IPS-15b (cell line): ENCODE data around the gene HLA-C.
"Not testable (repeated sequence)": the region's sequence is repeated elsewhere in the genome, so short reads cannot be mapped to it uniquely, and the experiment has no call there.

Experiments used
- H3K27me3 ChIP-seq: one replicate; pipeline ENCODE4 v1.6.1; 2013; ENCODE audit warnings: low read length; ENCODE audit not compliant: control insufficient read depth, insufficient read depth
- H3K36me3 ChIP-seq: one replicate; pipeline ENCODE4 v1.6.1; 2013; ENCODE audit warnings: low read length; ENCODE audit not compliant: control insufficient read depth, insufficient read depth
- H3K4me1 ChIP-seq: one replicate; pipeline ENCODE4 v1.6.1; 2013; ENCODE audit warnings: mild to moderate bottlenecking, low read length; ENCODE audit not compliant: control insufficient read depth, insufficient read depth
- H3K4me3 ChIP-seq: one replicate; pipeline ENCODE4 v1.5.1; 2013; ENCODE audit warnings: low read depth, low read length
- H3K9ac ChIP-seq: one replicate; pipeline ENCODE4 v1.6.1; 2013; ENCODE audit warnings: low read depth, mild to moderate bottlenecking, low read length
- H3K9me3 ChIP-seq: one replicate; pipeline ENCODE4 v1.6.1; 2013; ENCODE audit warnings: mild to moderate bottlenecking, low read length; ENCODE audit not compliant: control insufficient read depth, insufficient read depth

The HLA-C gene

GRCh38 chr6:31268369-31268765, 3.5 kb downstream of the HLA-C start:
- Histone ChIP-seq H3K9me3 (no peaks in the 10 kb centered on the region), H3K27me3 (peaks cover 14% of the 10 kb centered on the region), H3K9ac (no peak overlapping the region), H3K36me3 (peaks cover 15% of the 10 kb centered on the region), H3K4me3 (no peak overlapping the region), H3K4me1 (no peaks in the 10 kb centered on the region)

GRCh38 chr6:31267651-31268368, 4.1 kb downstream of the HLA-C start:
- H3K4me3 ChIP-seq, result no peak overlapping the region
- H3K36me3 ChIP-seq, result peaks cover 15% of the 10 kb centered on the region
- peaks cover 8% of the 10 kb centered on the region for H3K27me3 ChIP-seq
- H3K9me3 ChIP-seq, result no peaks in the 10 kb centered on the region
- no peak overlapping the region for H3K9ac ChIP-seq
- no peaks in the 10 kb centered on the region for H3K4me1 ChIP-seq

GRCh38 chr6:31266567-31267360, 5.1 kb downstream of the HLA-C start:
- Histone ChIP-seq H3K9ac (no peak overlapping the region), H3K4me1 (no peaks in the 10 kb centered on the region), H3K36me3 (peaks cover 15% of the 10 kb centered on the region), H3K9me3 (no peaks in the 10 kb centered on the region), H3K27me3 (peaks cover 4% of the 10 kb centered on the region), H3K4me3 (no peak overlapping the region)

- H3K9ac ChIP-seq, result no peak overlapping the region
- no peaks in the 10 kb centered on the region for H3K4me1 ChIP-seq
- no peaks in the 10 kb centered on the region for H3K9me3 ChIP-seq
- peaks cover 15% of the 10 kb centered on the region for H3K36me3 ChIP-seq
- no peak overlapping the region for H3K4me3 ChIP-seq
- peaks cover 4% of the 10 kb centered on the region for H3K27me3 ChIP-seq
Observed at GRCh38 chr6:31265926-31266325, 6.0 kb downstream of the HLA-C start.

- not testable (repeated sequence) for H3K9ac ChIP-seq, H3K27me3 ChIP-seq, H3K36me3 ChIP-seq, H3K4me1 ChIP-seq, H3K4me3 ChIP-seq, H3K9me3 ChIP-seq
Observed at GRCh38 chr6:31263346-31263933, 8.5 kb downstream of the HLA-C start.

GRCh38 chr6:31259995-31260394, 11.9 kb downstream of the HLA-C start:
- not testable (repeated sequence) for H3K9ac ChIP-seq, H3K9me3 ChIP-seq, H3K36me3 ChIP-seq, H3K4me1 ChIP-seq, H3K4me3 ChIP-seq, H3K27me3 ChIP-seq

GRCh38 chr6:31252625-31253024, 19.3 kb downstream of the HLA-C start:
- H3K4me1 ChIP-seq, result no peaks in the 10 kb centered on the region
- no peaks in the 10 kb centered on the region for H3K9me3 ChIP-seq
- H3K4me3 ChIP-seq, result no peak overlapping the region
- no peak overlapping the region for H3K9ac ChIP-seq
- H3K27me3 ChIP-seq, result no peaks in the 10 kb centered on the region
- H3K36me3 ChIP-seq, result no peaks in the 10 kb centered on the region

GRCh38 chr6:31251261-31251660, 20.6 kb downstream of the HLA-C start:
- Histone ChIP-seq H3K4me3 (no peak overlapping the region), H3K27me3 (no peaks in the 10 kb centered on the region), H3K9ac (no peak overlapping the region), H3K36me3 (no peaks in the 10 kb centered on the region), H3K9me3 (no peaks in the 10 kb centered on the region), H3K4me1 (no peaks in the 10 kb centered on the region)

GRCh38 chr6:31249184-31249583, 22.7 kb downstream of the HLA-C start:
- no peak overlapping the region for H3K4me3 ChIP-seq
- H3K4me1 ChIP-seq, result no peaks in the 10 kb centered on the region
- no peaks in the 10 kb centered on the region for H3K9me3 ChIP-seq
- no peaks in the 10 kb centered on the region for H3K36me3 ChIP-seq
- no peak overlapping the region for H3K9ac ChIP-seq
- no peaks in the 10 kb centered on the region for H3K27me3 ChIP-seq

- no peaks in the 10 kb centered on the region for H3K27me3 ChIP-seq
- H3K4me1 ChIP-seq, result no peaks in the 10 kb centered on the region
- no peak overlapping the region for H3K9ac ChIP-seq
- no peak overlapping the region for H3K4me3 ChIP-seq
- H3K36me3 ChIP-seq, result no peaks in the 10 kb centered on the region
- no peaks in the 10 kb centered on the region for H3K9me3 ChIP-seq
Observed at GRCh38 chr6:31247813-31248212, 24.1 kb downstream of the HLA-C start.

- Histone ChIP-seq H3K4me1 (no peaks in the 10 kb centered on the region), H3K27me3 (no peaks in the 10 kb centered on the region), H3K4me3 (no peak overlapping the region), H3K36me3 (no peaks in the 10 kb centered on the region), H3K9me3 (no peaks in the 10 kb centered on the region), H3K9ac (no peak overlapping the region)
Observed at GRCh38 chr6:31246051-31246521, 25.8 kb downstream of the HLA-C start.

GRCh38 chr6:31243508-31243907, 28.4 kb downstream of the HLA-C start:
- no peaks in the 10 kb centered on the region for H3K36me3 ChIP-seq
- H3K9me3 ChIP-seq, result no peaks in the 10 kb centered on the region
- no peak overlapping the region for H3K4me3 ChIP-seq
- no peaks in the 10 kb centered on the region for H3K4me1 ChIP-seq
- H3K27me3 ChIP-seq, result peaks cover 2% of the 10 kb centered on the region
- H3K9ac ChIP-seq, result no peak overlapping the region
